GM18951 (cell line): ENCODE results near the gene ST6GALNAC2.
"Not testable (repeated sequence)": the region's sequence is repeated elsewhere in the genome, so short reads cannot be mapped to it uniquely, and the experiment has no call there.

Experiments
- POLR2A ChIP-seq: IDR thresholded peaks from 4 replicates; pipeline ENCODE4 v1.6.1; 2011; ENCODE audit warnings: mild to moderate bottlenecking; ENCODE audit not compliant: insufficient read length, insufficient read depth; ENCODE audit errors: extremely low read depth
- in situ Hi-C: fragments of 300-500 bp; cut with MboI; formaldehyde crosslinking; loops from one replicate; pipeline ENCODE4 v1.12.0; 2022; ENCODE audit warnings: low sequenced_read_pairs, mixed read lengths, inconsistent platforms; ENCODE audit not compliant: unreplicated experiment

ST6GALNAC2 gene

DNA sequence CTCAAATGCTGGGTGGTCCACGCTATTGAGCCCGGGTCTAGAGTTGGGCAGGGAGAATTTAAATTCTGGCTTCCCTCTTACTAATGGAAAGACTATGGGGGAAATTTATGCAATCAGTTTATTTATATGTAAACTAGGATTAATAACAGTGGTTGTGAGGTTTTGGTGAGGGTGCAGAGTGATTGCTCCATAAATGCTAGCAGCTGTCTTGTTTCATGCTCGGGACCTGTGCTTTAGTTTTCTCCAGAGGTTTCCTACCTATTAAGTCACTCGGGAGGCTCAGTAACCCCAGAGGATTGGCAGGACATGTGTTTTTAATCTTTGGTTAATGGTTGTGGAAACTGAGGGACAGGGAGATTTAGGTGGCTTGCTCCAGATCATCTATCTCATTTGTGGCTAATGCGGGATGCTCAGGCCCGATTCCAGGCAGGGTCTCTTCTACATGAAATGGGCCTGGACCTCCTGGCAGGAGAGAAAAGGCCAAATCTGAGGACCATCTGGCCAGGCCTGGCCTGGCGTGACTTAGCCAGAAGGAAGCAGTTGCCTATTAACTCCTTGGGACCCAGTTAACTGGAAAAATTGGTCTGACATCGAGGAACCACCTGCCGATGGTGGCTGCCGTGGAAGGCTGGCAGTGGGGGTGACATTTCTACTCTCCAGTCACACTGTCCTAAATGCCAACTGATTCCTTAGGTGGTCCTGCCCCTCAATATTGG lies 43.8 kb downstream of the ST6GALNAC2 start:
- in situ Hi-C loops, result no loop called here
- no peak for TF ChIP-seq POLR2A

DNA sequence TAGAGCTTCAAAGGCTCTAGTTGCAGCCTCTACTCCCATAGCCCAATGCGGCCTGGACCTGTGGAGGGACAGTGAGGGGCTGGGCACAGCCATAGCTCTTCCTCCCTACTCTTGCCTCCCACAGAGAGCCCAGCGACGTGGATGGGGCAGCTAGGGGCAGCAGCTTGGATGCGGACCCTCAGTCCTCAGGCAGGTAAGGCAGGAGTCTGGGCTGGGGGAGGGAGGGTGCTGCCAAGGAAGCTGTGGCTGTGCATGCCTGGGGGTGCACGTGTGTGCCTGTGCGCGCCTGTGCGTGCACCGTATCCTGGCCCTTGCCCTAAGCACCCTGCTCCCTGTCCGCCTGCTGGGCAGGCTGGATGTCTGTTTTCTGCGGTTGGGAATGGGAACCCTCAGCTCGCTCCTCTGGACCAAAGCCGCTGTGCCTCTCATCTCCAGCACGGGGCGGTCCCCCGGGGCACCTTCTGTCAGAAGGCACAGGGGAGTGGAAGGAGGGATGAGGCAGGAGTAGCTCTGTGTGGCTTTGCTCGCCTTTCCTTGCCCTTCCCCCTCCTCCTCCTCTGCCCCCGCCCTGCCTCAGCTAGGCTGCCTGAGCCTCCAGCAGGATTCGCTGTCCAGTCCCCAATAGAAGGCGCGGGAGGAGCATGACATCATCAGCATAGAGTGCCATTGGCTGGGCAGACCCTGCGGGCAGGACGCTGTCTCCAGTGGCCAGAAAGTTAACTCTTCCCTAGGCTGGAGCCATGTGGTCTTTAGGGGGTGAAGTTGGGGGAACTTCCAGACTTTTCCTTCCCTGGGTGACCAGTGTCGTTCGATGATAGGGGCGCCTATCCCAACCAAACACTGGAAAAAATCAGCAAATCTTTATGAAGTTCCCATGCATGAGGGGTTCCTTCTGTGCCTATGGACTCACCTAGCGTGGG lies 45.0 kb downstream of the ST6GALNAC2 start:
- in situ Hi-C loops, result no loop called here
- TF ChIP-seq POLR2A, result no peak

DNA sequence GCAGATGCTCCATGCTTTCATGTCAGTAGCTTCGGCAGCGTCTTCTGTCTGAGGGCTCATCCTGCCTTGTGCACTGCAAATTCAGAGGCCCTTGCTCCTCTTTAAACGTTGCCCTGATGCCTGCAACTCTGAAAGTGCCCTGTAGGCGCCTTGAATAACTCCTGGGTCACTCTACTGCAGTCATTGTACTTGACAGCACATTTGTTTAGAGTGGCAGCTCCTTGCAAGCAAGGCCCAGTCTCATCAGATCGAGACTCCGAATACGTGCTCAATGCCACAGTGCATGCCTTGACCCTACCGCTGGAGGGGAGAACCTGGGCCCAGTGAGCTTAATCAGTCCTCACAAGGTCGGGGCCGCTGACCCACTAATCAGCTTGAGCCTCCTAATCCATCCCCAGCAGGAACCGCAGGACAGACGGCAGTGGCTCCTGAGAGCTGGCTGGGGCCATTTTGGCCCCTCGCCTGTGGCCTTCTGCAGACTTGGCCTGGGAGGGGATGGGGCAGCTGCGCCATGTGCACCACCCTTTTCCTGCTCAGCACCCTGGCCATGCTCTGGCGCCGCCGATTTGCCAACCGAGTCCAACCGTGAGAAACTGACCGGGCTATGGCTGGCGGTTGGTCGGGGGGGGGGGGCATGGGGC lies 45.9 kb downstream of the ST6GALNAC2 start, which contains the start of gene PRCD:
Gene PRCD, plus strand, starts transcription at position 414 of the 641 bp plus-strand sequence. Its CDS starts 98 bp downstream, at position 512.
- TF ChIP-seq POLR2A, result no peak
- in situ Hi-C loops, result no loop called here

DNA sequence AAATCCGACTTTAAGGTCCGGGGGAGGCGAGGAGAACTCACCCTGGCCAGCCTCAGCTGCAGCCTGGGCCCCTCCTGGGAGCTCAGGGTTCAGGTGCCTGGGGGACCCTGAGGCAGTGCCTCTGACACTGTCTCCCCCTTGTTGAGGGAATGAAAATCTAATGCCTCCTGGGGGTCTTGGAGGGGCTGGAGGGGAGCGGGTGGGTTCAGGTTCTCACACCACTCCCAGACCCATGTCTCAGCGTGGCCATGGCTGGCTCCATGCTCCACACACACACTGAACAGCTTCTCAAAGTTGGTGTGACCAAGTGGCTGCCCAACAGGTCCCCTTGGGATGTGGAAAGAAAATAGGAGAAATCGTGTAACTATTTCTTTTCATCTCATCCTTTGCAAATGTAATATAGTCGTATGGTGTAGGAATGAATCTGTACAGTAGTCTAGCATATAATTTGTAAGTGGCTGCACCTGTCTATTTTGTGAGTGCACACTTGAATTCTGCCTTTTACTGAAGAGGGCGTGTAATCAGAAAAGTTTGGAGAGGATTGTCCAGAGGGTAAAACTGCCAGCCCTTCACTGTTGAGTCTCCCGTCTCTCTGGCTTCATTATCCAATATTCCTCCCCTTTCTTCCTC lies 46.6 kb downstream of the ST6GALNAC2 start:
- no peak for TF ChIP-seq POLR2A
- in situ Hi-C loops, result no loop called here

DNA sequence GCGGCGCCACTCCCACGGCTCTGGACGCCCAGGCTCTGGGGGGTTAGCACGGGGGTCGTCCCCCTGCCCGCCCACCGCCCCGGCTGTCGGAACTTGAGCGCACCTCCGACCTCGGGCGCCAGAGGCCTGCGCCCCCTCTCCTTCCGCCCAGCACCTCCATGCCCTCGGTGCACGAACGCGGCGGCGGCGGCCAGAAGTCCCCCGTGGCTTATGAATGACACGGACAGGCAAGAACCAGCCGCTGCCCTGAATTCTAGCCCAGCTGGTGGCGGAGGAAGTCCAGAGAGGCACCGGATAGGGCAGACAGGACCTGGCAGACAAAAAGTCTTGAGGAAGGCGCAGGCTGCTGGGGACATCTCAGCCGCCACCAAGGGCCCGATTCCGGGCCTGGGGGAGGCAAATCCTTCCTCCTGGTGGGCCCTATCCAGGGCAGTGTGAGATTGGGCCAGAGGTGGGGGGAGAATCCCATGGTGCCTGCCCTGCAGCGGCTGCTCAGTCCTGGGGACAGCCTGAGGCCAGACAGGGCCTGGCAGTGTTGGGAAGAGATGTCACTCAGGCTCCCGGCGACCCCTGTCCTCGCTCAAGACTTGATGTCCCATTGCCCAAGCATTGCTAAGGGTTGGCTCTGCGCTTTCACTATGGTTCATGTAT lies 47.3 kb downstream of the ST6GALNAC2 start:
- TF ChIP-seq POLR2A, result no peak
- in situ Hi-C loops, result no loop called here

DNA sequence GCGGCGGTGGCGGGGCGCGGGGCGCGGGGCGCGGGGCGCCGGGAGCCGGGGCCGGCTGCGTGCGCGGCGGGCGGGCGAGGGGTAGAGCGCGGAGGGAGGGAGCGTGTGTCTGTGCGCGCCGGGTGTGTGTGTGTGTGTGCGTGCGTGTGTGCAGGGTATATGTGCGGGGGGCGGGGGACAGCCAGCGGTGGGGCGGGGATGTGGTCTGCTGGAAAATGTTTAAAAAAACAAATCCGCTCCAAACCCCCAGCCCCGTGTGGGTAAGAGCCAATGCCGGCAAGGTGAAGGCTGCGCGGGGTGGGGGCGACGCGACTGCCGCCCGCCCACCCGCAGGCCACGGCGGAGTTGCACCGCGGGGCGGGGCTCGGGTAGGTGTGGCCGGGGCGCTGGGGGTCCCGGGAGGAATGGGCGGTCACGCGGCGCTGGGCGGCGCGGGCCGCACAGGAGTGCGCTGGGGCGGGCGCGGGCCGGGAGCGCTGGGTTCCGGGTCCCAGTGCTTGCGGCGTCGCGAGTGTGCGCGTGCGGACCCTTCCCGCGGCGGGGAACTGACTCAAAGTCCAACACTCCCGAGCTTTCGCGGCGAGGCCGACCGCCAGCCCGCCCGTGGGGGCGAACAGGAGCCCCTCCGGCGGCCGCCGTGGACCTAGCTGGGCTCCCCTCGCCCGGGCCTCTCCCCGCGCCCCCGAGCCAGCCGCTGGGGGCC lies 47.9 kb downstream of the ST6GALNAC2 start, which contains the start of gene CYGB:
Gene CYGB, minus strand, starts transcription at position 132 of the 703 bp plus-strand sequence. CDS start 167 bp downstream, outside the sequence.
- in situ Hi-C loops, result no loop called here
- no peak for TF ChIP-seq POLR2A

DNA sequence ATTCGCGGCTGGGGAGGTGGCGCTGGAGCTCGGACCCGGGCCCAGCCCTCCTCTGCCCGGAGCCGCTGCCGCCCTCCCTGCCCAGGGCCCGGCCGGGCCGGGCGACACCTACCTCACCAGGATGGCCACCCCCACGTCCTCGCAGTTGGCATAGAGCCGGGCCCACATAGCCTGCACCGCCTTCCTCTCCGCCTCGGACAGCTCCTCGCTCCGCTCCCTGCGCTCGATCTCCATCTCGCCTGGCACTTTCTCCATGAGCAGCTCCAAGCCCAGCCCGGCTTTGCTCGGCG lies 48.4 kb downstream of the ST6GALNAC2 start:
- in situ Hi-C loops, result no loop called here
- no peak for TF ChIP-seq POLR2A

DNA sequence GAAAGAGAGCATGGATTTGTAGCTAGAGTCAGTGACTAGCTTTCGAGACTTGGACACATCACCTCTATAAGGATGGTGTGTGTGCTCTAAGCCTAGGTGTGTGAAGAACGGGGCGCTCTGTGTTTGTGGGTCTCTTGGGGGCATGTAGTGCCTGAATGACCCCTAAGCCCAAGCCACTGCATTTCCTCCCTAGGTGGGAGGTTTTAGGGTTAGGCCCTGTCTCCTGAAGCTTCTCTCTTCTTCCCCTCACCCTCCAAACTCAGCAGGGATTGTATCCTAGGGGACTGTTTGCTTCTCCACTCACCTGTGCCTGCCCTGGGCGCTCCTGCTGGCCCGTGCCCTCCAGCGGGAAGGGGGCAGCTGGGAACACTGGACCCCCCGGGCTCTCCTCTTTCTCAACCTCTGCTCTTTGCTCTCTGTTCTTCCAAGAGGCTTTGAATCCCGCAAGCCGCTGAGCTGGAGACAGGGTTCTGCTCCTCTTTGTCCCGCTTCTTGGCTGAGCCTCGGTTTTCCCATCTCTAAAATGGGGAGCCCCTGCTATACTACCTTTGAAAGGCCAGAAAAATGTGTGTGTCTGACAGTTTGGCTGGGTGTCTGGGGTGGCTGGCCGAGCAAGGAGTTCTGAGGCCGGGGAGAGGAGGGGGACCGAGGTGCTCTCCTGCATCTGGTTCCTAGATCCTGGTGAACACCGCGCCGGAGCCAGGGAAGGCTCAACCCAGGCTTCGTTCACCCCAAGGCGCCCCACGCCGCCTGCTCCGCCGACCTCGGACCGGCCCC lies 49.0 kb downstream of the ST6GALNAC2 start:
- in situ Hi-C loops, result no loop called here

DNA sequence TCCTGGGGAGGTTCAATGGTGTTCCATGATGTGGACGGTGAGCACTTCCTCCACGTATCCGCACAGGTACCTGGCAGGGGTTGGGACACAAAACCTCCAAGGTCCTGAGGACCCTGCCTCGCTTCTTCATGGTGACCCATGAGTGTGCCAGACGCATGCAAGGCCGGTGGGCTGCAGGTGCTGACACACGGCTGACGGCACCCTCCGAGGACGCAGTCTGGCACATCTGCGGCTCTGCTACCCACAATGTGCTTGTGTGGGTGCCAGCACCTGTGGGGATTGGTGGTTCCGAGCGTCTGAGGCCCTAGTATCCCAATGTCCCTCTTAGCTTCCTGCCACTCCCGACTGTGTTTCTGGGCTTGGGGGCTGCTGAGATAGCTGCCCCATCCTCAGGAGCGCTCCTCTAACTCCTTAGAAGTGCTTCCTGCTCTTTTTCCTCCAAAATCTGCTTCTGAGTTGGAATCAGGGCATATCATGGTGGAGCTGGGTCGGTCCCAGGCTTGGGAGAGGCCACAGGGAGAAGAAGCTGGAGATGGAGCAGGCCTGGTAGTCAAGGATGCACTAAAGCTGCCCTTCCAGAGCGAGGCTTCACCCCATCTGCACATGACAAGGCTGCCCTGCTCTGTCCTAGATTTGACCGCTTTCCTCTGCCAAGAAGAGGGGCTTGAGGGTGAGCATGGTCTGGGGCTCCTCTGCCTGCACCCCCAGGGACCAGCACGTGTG lies 49.7 kb downstream of the ST6GALNAC2 start:
- in situ Hi-C loops, result no loop called here

More for the DNA sequence above, 49.0 kb downstream of the ST6GALNAC2 start:
- TF ChIP-seq POLR2A, result no peak

DNA sequence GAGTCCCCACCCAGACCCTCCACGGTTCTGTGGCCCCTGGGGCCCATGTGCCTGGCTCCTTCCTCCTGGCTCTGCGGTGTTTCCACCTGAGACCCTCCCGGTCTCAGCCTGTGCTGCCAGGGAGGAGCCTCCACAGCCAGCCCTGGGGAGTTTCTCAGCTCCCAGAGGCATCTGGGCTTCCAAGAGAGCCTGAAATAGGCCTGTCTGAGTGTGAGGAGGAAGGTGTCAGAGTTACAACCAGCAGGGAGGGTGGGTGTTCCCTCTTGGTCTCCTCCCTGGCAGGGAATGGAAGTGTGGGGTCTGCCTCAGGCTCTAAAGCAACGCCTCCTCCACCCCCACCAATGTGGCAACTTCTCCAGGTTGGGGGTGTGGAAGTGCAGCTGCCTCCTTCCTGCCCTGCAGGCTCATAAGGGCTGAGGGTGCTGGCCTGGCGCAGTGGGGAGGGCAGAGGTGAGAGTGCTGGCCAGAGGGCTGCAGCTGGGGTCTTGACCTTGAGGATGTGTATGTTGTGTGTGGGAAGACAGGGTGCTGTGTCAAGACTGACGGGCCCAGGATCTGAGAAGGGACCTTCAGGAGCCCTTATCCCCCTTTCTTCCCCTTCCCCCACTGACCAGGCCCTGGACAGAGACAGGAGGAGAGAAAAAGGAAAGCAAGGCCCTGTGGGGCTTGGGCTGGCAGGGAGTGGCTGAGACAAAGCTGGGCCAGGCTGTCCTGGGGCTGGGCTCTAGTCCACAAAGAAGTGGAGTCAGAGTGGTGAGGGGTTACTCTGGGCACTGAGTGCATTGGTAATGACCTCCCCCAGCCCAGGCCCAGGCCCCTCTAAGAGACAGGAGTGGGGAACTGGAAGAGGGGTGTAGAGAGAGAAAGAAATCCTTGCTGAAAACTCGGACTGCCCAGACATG lies 50.6 kb downstream of the ST6GALNAC2 start:
- in situ Hi-C loops, result no loop called here
- no peak for TF ChIP-seq POLR2A

More for the DNA sequence above, 49.7 kb downstream of the ST6GALNAC2 start:
- no peak for TF ChIP-seq POLR2A

DNA sequence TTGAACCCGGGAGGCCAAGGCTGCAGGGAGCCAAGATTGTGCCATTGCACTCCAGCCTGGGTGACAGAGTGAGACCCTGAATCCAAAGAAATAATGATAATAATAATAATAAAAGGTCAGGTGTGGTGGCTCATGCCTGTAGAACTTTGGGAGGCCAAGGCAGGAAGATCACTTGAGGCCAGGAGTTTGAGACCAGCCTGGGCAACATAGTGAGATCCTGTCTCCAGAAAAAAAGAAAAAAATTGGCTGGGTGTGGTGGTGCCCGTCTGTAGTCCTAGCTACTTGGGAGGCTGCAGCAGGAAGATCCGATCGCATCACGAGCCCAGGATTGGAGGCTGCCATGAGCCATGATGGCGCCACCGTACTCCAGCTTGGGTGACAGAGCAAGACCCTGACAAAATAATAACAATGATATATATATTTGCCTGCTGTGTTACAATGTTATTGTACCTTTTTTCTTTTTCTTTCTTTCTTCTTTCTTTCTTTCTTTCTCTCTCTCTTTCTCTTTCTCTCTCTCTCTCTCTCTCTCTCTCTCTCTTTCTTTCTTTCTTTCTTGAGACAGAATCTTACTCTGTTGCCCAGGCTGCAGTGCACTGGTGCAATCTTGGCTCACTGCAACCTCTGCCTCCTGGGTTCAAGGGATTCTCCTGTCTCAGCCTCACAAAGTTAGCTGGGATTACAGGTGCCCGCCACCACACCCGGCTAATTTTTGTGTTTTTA lies 51.9 kb downstream of the ST6GALNAC2 start:
- in situ Hi-C loops, result not testable (repeated sequence)
